NOMO-1 treated with dmso at 0.1 percent for 144 hours (cell line): ENCODE results near the gene GSN.
"Not testable (repeated sequence)": the region's sequence is repeated elsewhere in the genome, so short reads cannot be mapped to it uniquely, and the experiment has no call there.

Source experiments
- DNase-seq: peaks from one replicate; lab custom pipeline; 2025; ENCODE audit not compliant: unreplicated experiment; lab: John Stamatoyannopoulos, UW

GSN gene

DNA sequence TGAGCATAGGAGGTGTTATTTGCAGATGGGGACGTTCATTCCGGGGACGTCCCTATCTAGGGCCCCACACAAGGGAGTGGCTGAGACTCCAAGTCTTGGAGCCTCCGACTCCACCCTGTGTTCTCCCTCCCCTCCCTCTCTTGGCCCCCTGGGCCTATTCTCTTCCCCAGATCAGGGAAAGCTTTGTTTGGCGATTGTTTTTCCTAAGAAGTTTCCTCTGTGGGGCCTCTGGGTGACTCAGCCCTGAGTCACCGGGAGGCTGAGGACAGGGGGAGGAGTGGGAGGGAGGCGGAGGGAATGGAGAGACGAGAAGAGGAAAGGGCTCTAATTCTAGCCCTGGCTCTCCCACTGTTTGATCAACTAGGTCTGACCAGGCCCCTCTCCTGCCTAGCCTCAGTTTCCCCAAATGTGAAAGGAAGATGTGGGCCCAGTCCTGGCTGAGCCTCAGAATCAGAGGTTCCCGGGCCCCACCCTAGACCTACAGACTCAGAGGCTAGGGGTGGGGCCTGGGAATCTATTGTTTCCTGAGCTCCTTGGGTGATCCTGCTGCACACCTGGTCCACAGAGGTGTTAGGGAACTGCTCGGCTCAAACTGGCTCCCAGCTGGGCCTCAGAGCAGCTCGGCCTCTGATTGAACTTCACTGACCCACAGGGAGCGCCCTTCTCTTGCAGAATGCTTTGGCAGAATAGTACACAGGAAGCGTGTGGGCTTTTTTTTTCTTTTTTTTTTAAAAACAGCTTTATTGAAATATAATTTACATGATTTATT is 19.2 kb downstream of the GSN start:
- peak; percentile 31 for DNase-seq

DNA sequence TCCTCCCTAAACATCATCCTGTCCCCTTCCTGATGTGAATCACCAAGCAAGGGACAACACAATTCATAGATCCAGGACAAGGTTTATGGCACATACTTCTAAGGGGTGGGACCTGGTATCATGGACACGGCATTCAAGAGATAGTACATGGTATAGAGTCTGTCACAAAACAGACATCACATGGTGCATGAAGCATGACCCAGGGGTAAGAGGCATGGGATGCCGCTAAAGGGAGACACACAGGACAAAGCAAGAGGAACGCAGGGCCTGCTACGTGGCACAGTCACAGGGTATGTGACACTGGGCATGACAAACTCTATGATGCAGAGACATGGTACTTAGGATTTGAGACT is 20.7 kb downstream of the GSN start:
- DNase-seq: no peak

DNA sequence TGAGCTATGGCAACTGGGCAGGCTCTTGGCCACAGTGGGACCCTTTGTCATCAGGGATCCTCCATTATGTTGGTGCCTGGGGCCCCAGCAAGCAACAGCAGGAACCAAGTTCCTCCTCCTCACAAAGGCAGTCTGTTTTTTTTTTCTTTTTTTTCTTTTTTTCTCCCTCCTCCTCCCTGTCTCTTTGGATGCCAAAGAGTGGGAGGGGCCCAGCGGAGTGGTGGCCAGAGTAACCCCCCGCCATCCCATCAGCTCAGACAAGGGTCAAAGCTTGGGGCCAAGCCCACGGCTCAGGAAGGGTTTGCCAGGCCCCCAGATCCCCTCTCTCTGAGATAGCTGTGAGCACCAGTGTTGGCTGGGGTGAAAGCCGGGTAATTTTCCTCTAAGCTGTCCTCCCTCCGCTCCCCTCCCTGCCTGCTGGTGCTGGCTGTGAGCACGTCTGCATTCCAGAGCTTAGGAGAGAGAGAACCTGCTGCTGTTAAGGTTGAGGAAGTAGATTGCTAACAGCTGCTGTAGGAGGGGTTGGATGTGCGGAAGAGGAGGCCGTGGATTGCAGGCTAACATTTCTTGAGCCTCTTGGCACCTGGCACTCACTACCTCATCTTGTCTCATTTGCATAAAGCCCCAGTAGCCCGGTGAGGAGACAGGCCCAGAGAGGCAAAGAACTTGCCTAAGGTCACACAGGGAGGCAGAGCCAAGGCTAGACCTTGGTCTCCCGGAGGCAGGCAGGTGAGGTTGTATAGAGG is 21.2 kb downstream of the GSN start:
- peak; percentile 63 for DNase-seq

DNA sequence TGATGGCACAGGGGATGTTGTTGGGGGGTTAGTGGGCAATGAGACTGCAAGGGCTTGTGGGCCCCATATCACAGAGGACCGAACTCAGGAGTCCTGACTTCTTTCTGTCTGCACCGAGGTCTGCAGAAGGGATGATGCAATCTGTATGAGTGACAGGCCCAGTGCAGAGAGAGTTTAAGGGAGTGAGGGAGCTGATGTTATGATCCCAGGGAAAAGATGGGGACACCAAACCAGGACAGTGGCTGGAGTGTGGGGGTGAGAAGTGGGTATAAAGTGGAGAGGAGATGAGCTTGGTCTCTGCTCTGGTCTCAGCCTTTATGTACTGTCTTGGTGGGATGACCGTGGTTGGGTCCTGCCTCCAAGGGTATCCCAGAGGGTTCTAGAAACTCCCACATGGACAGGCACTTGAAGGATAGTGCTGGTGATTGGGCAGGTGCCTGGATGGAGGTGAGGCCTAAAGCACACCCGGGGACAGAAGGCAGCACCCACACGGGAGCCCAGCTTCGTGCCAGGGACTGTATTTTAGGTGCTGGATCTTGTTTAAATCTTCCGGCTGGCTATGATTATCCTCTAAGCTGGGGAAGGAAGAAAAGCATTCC is 21.9 kb downstream of the GSN start:
- DNase-seq: no peak

DNA sequence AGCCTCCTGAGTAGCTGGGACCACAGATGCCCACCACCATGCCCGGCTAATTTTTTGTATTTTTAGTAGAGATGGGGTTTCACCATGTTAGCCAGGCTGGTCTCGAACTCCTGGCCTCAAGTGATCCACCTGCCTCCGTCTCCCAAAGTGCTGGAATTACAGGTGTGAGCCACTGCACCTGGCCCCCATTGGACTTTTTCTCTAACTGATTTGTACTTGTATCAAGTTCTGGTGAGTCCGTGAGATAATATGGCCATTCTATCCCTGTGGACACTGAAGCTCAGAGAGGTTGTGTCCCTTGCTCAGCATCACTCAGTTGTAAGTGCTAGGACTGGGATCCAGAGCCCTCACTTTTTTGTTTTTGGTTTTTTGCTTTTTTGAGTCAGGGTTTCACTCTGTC is 23.6 kb downstream of the GSN start:
- DNase-seq: not testable (repeated sequence)

DNA sequence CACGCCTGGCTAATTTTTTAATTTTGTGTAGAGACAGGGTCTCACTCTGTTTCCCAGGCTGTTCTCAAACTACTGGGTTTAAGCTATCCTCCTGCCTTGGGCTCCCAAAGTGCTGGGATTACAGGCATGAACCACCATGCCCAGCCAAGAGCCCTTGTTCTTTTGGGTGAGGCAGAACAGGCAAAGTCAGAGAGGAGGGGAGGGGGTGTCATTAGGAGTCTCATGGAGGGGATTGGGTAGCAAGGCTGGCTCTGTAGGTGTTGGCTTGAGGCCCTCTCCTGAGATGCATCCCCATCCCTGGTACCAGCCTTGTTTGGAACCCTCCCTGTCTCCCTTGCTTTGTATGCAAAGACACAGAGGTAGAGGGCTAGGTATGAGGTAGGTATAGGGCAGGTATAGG is 24.1 kb downstream of the GSN start:
- DNase-seq: no peak

DNA sequence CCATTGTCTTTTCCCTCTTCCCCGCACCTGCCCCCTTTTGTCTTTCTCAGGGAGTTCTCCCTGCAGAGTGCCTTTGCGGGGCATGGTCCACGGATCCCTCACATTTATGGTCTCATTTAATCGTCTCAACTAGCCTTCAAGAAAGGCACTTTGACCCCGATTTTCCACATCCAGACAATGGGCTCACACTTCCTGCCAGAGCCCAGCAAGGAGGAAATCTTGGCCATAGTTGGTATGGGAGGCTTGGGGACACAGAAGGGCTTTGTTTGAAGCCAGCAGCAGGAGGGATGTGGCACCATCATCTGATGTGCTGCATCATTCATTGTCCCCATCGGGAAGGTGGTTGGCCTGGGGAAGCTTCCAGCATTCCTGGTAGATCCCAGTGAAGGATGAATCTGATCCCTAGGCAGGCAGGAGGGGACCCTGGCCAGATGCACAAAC is 24.9 kb downstream of the GSN start:
- no peak for DNase-seq

DNA sequence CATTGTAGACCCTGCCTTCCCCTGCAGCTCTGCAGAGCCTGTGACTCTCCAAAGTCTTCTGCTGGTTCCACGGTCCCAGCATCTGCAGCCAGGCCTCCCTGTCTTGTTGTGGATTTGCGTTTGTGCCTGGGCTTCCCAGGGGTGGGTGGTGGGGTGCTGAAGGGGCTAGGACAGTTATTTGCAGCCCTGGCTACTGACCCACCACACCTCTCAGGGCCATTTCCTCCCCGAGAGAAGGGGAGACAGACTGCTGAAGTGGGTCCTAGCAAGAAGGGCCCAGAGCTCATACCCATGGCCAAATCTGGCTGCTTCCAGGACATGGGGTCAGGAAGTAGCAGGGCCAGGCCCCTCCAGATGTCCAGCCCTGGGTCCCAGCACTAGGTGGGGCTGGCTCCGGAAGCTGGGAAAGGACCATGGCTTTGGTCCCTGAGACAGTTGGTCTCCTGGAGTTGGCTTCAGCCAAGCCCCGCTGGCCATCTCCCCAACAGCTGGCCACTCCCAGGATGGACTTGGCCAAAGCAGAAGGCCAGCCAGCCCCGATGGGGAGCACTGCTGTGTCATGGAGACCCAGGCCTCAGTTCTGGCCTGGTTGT is 26.3 kb downstream of the GSN start:
- no peak for DNase-seq

DNA sequence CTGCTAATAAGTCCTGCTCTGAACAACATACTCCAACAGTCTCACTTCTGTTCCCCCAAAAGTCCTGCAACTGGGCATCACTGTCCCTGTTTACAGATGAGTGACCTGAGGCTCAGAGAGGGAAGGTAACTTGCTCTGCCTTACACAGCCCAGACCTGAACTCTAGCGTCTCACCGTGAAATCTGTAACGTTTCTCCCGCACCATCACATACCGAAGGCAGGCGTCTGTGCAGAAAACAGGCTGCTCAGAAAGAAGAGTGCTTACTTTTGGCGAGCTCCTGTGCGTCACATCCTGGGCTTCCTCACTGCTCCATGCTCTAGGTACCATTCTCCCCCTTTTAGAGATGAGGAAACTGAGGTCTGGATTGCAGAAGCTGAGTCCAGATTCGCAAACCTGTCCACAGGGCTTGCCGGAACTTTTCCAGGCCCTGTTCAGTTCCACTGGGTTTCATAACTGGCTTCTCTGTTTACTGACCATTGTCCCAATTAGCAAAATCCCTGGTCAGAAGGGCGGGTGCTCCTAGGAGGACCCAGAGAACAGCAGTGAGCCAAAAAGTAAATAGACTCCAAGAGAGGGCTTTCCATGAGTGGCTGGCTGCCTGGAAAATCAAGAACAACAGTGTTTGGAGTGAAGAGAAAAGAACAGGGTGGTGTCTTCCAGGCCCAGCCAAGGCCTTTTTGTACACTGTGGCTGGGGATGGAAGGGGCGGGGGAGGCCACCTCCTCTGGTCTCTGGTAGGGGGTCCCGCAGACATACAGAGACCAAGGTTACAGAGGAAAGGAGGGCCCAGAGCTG is 27.1 kb downstream of the GSN start:
- no peak for DNase-seq

DNA sequence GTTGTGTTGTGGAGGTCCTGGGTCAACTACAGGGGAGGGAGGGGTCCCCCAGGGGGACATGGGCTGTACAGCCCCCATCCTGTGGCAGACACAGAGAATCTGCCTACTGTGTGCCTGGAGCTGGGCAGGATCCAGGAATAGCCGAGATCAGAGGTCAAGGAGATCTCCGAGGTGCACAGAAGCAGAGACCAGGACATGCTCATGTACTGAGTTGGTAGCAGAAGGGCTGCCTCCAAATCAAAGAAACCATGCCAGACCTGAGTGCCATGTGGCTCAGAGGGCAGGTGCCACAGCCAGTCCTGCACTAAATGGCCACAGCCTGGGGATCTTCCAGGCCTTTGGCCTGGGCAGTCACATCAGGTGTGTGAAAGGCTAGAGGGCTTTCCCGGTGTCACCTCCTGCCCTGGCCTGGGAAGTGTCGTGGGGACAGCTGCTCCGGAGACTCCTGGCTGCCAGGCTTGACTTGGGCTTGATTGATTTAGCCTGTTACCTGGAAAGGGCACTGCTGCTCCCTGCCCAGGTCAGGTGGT is 27.8 kb downstream of the GSN start:
- no peak for DNase-seq

DNA sequence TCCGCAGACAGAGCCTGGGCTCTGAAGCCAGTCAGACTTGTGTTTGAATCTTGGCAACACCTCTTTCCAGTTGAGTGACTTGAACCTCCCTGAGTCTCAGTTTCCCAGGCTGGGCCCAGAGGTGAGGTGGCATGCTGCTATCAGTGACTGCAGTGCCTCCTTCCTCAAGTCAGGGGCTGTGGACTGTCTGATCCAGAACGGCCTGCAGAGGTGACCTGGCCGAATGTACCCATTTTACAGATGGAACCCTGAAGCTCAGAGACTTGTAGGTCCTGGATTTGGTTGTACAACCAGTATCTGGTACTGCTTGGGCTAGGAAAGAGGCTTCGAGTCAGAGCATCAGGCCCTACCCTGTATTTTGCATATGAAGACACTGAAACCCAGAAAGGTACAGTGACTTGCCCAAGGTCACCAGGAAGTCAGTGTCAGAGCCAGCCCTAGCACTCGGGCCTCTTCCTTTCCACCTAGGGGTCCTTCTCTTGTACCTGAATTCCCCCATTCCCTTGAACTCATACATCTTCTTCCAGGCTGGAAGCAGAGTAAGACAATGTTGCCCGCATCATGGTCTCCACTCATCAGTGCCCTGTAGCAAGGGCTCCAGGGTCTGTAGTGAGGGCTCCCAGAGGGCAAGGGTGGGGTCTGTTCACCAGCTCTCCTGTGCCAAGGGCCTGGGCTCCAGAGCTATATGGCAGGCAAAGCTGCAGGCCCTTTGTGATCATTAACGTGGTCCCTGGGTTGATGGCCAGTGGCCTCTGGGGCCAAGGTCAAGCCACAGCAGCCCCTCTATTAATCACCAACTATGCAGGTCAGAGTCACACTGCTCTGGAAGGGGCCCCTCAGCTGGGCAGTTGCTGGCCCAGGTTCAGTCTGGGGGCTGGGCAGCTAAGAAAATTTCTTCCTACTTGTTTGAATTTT is 28.5 kb downstream of the GSN start:
- no peak for DNase-seq

DNA sequence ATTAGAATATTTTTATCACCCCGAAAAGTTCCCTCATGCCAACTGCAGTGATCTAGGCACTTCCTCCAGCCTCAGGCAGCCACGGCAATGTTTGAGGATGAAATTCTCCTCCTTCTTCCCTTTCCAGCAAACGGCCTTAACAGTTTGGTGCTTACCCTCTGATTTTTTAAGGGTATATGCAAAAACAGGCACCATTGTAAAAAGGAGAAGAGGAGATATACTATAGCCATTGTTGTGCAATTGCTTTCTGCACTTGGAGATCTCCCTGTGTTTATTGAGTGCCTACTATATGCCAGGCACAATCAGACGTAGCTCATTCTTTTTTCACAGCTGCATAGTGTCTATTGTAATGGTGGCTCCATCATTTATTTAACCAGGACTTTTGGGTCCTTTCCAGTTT is 29.4 kb downstream of the GSN start:
- peak; percentile 64 for DNase-seq

DNA sequence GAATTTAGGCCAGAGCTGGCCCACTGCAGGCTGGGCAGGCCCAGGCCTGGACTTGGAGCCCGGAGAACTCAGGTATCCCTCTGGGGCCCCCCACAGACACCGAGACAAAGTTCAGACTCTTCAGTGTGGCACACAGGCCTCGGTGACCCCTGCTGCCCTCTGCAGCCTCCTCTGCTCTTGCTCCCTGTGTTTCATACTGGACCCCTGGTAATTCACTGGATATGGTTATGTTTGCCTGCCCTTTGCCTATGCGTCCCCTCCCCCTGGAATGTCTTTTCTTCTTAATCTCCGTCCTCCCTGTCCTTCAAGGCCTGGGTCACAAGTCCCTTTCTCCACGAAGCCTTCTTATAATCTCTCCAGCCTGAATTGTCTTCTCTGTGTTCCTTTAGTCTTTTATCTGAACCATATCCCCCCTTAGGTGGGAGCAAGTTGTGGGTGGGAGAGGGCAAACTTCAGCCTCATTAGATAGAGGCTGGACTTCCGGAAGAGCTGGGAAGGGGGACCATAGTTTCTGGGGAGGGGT is 30.1 kb downstream of the GSN start:
- DNase-seq: no peak

DNA sequence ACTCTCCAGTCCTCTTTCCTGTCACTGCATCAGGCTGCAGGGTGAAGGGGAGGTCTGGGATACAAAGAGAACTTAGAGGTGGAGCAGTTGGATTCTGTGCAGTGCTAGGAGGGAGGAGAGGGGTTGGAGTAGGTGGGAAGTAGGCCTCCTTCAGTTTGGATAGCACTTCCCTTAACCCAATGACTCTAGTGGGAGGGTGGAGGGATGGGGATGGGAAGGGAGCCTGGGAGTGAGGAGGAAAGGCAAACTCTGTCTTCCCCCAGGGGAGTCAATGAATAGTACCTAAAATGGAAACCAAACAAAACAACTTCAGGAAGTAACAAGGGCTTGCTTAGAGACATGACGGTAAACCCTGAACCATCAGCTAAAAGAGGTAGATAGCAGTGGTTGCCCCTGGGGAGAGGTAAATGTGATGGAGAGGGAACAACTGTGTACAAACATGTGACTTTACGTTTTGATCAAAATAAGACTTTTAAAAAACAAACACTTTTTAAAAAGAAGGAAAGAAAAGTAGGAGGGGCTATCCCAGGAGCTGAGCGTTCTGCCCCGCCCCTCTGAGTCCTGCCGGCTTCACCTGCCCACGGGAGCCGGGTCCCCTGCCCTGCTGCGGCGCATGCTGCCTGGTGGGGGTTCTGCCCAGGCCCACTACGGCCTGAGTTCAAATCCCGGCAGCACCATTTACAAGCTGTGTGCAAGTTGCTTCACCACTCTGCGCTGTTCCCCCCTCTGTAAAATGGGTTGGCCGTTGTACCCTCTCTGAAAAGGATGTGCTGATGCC is 30.9 kb downstream of the GSN start:
- DNase-seq: no peak

DNA sequence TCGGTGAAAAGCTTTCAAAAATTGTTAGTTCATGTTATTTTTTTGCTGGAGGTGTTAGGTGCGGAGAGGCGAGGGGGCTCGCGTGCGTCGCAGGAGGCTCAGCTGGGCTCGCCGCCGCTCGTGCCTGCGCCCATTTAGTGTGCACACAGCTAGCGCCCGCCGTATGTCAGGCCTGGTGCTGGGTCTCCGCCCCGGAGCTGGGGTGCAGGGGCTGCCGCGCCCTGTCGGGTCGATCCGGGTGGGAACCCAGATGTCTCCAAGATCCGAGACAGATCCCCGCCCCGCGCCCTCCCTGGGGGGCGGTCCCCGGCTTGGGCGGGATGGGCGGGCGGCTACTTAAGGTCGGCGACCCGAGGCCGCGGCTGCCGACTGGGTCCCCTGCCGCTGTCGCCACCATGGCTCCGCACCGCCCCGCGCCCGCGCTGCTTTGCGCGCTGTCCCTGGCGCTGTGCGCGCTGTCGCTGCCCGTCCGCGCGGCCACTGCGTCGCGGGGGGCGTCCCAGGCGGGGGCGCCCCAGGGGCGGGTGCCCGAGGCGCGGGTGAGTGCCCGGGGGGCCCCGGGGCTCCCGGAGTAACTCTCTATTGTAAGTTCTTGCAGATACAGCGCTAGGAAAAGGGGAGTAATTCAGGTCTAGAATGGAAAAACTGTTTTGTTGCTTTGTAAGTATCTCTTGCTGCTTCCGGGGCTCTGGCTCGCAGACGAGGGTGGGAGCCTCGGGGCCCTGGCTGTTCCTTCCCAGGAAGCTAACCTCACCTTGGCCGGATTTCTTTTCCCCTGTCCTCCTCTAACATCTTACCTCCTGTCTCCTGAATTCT is 31.7 kb downstream of the GSN start:
- no peak for DNase-seq

DNA sequence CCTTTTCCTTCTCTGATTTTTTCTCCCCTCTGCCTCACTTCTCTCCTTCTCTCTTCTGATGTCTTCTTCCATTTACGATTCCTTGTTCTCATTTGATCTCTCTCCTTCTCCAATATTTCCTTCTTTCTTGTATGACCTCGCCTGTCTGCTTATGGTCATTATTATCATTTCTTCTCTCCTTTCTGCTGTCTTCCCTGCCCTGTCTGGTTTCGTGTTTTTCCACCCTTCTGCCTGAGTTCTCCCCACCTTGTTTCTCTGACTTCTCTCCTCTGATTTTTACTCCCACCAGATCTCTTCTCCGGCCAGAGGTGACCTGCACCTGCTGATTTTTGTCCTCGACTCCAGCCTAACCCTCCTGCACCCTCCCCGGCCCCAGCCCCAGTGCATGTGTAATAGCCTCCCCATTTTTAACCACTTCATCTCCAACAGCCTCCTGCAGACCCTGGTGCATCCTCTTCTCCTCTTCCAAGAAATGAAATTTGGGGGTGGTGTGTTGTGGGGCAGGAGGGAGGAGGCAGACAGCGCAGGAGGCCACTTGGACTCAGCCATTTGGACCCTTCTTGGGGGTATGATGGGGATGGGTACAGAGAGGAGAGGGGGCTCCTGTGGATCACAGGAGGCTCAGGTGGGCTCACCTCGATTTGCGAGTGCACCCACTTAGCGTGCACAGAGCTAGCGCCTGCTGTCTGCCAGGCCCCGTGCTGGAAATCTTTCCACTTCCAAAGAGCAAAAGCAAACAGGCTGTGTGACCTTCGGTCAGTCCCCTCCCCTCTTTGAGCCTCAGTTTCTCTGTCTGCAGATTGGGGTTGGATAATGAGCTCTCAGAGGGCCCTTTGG is 32.5 kb downstream of the GSN start:
- DNase-seq: no peak

DNA sequence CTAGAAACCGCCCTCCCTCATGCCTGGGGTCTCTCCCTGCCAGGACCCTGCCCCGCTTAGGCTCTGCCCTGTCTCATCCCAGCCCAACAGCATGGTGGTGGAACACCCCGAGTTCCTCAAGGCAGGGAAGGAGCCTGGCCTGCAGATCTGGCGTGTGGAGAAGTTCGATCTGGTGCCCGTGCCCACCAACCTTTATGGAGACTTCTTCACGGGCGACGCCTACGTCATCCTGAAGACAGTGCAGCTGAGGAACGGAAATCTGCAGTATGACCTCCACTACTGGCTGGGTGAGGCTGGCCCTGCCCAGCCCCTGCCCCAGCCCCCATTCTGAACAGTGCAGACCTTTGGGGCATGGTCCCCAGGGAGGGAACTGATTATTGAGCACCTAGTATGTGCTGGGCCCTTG is 33.9 kb downstream of the GSN start:
- no peak for DNase-seq
